GM06990 (cell line): ENCODE measurements around the gene ATP2B2.

ENCODE experiments used
- DNase-seq: peaks from one replicate; pipeline ENCODE4 v3.0.0-alpha.2; 2011; ENCODE audit not compliant: insufficient read length; ENCODE audit errors: extremely low read depth
- H3K27me3 ChIP-seq: replicated peaks from 2 replicates; pipeline ENCODE4 v1.6.0; 2011; ENCODE audit warnings: low read length; ENCODE audit not compliant: control insufficient read depth, insufficient read depth
- H3K36me3 ChIP-seq: 2 replicates; pipeline ENCODE4 v1.5.1; 2011; ENCODE audit warnings: low read length; ENCODE audit not compliant: control insufficient read depth, insufficient read depth
- H3K4me3 ChIP-seq: replicated peaks from 2 replicates; pipeline ENCODE4 v1.5.1; 2011; ENCODE audit warnings: low read depth, mild to moderate bottlenecking, control low read depth, low read length
- TF ChIP-seq, protein P1 (sequence below): IDR thresholded peaks from 2 replicates; pipeline ENCODE4 v1.5.1; 2011; ENCODE audit warnings: low read length, control low read depth, mild to moderate bottlenecking, inconsistent platforms; ENCODE audit not compliant: insufficient read depth, poor library complexity, severe bottlenecking

Gene ATP2B2

GRCh38 chr3:10518506-10519150, 13.2 kb upstream of the ATP2B2 start:
- Histone ChIP-seq H3K4me3 (no peak overlapping the region), H3K27me3 (peaks cover 2% of the 10 kb centered on the region), H3K36me3 (no peaks in the 10 kb centered on the region)
- no peak for DNase-seq
- TF ChIP-seq, protein P1, sequence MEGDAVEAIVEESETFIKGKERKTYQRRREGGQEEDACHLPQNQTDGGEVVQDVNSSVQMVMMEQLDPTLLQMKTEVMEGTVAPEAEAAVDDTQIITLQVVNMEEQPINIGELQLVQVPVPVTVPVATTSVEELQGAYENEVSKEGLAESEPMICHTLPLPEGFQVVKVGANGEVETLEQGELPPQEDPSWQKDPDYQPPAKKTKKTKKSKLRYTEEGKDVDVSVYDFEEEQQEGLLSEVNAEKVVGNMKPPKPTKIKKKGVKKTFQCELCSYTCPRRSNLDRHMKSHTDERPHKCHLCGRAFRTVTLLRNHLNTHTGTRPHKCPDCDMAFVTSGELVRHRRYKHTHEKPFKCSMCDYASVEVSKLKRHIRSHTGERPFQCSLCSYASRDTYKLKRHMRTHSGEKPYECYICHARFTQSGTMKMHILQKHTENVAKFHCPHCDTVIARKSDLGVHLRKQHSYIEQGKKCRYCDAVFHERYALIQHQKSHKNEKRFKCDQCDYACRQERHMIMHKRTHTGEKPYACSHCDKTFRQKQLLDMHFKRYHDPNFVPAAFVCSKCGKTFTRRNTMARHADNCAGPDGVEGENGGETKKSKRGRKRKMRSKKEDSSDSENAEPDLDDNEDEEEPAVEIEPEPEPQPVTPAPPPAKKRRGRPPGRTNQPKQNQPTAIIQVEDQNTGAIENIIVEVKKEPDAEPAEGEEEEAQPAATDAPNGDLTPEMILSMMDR = no peak

GRCh38 chr3:10517627-10518026, 12.2 kb upstream of the ATP2B2 start:
- DNase-seq = no peak
- Histone ChIP-seq H3K4me3 (no peak overlapping the region), H3K27me3 (peaks cover 2% of the 10 kb centered on the region), H3K36me3 (no peaks in the 10 kb centered on the region)
- TF ChIP-seq, protein P1 = no peak

GRCh38 chr3:10516544-10517452, 11.4 kb upstream of the ATP2B2 start:
- DNase-seq = no peak
- H3K27me3 ChIP-seq = no peaks in the 10 kb centered on the region; the same call in 1 of the 2 replicates
- TF ChIP-seq, protein P1 = no peak
- H3K36me3 ChIP-seq = no peaks in the 10 kb centered on the region
- H3K4me3 ChIP-seq = no peak overlapping the region

- TF ChIP-seq, protein P1 = peak; percentile 10
- H3K36me3 ChIP-seq = no peaks in the 10 kb centered on the region
- H3K27me3 ChIP-seq = no peaks in the 10 kb centered on the region; the same call in none of the 2 replicates
- no peak overlapping the region for H3K4me3 ChIP-seq
- no peak for DNase-seq
Measured at GRCh38 chr3:10515884-10516495, 10.6 kb upstream of the ATP2B2 start.

DNA sequence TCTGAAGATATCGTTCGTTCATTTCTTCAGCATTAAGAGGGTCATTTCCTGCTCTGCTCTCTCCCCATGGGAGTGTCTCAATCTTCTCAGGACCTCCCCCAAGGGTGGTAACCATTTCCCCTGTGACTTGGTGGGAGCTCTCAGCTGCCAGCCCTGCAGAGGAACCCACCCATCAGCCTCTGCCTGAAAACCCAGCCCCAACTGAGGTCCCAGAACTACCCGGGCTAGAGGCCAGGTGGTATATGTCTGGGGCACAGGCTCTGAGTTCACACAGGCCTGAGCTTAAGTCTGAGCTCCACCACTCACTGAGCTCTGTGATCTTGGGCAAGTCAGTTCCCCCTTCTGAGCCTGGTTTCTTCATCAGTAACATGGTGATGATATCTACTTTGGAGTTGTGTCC, 10.0 kb upstream of the ATP2B2 start:
- DNase-seq = no peak
- no peaks in the 10 kb centered on the region; the same call in none of the 2 replicates for H3K27me3 ChIP-seq
- TF ChIP-seq, protein P1 = no peak
- H3K36me3 ChIP-seq = no peaks in the 10 kb centered on the region
- H3K4me3 ChIP-seq = no peak overlapping the region
